Peyer's patch (tissue), 4 donors: Measurements from ENCODE around the gene POU6F2. TPM values are rescaled to one million over a fixed set of nuclear protein-coding genes. Genes with fewer than 3 reads are reported as not detected.
"Not testable (repeated sequence)": the region's sequence is repeated elsewhere in the genome, so short reads cannot be mapped to it uniquely, and the experiment has no call there.

Source experiments
- DNase-seq, 3 donors: peaks; one replicate each; pipeline ENCODE4 v3.0.0-alpha.2; 2017 to 2019
- H3K27ac ChIP-seq, 4 donors: fragments of 200-600 bp; sonication (generic); one replicate each; pipeline ENCODE4 v1.5.1; 2016 to 2019
- H3K27me3 ChIP-seq, 2 donors: fragments of 200-600 bp; sonication (generic); one replicate each; pipeline ENCODE4 v1.5.1; 2019
- H3K36me3 ChIP-seq, 3 donors: fragments of 200-600 bp; sonication (generic); one replicate each; pipeline ENCODE4 v1.5.1; 2016 to 2019
- H3K4me1 ChIP-seq, 4 donors: fragments of 200-600 bp; sonication (generic); one replicate each; pipeline ENCODE4 v1.5.1; 2016 to 2019
- H3K4me3 ChIP-seq, 4 donors: fragments of 200-600 bp; sonication (generic); 1 replicate in 3 of 4; 2 replicates in 1 of 4; pipeline ENCODE4 v1.5.1; 2016 to 2019; ENCODE audit warnings: mild to moderate bottlenecking in 1 of 4
- H3K9me3 ChIP-seq, 4 donors: fragments of 200-600 bp; sonication (generic); one replicate each; pipeline ENCODE4 v1.5.1; 2016 to 2019; ENCODE audit warnings: mild to moderate bottlenecking in 1 of 4
- POLR2A ChIP-seq, 2 donors: fragments of 450-650 bp; IDR thresholded peaks; one replicate each; pipeline ENCODE4 v1.5.1; 2017; ENCODE audit warnings: antibody characterized with exemption in 2 of 2, mild to moderate bottlenecking in 2 of 2, moderate library complexity in 2 of 2
- total RNA-seq, 4 donors: library from RNA; depleted of rRNA; stranded (reverse); fragments of >200 nt; gene quantifications; one replicate each; pipeline ENCODE4 v1.1.0, GENCODE V29; 2016
- TF ChIP-seq, protein P1 (sequence below), 6 experiments: fragments of 450-650 bp in 4 of 6; fragments of 200-600 bp in 2 of 6; sonication (generic) in 1 of 6; IDR thresholded peaks; one replicate each; pipeline ENCODE4 v1.5.1; 2017 to 2019; ENCODE audit warnings: antibody characterized with exemption in 6 of 6, mild to moderate bottlenecking in 3 of 6, moderate library complexity in 1 of 6

The POU6F2 gene
- total RNA-seq, 4 donors from 2014 or later = 0.80 to 1.3 (median 1.2) TPM; not detected in 1

GRCh38 chr7:39374436-39375040 is 396.8 kb downstream of the POU6F2 start:
- no peaks in the 10 kb centered on the region for H3K9me3 ChIP-seq
- no peak for DNase-seq
- no peak overlapping the region for H3K4me3 ChIP-seq
- H3K4me1 ChIP-seq = no peaks in the 10 kb centered on the region
- no peak overlapping the region for H3K27ac ChIP-seq
- no peaks in the 10 kb centered on the region for H3K36me3 ChIP-seq
- TF ChIP-seq, protein P1, sequence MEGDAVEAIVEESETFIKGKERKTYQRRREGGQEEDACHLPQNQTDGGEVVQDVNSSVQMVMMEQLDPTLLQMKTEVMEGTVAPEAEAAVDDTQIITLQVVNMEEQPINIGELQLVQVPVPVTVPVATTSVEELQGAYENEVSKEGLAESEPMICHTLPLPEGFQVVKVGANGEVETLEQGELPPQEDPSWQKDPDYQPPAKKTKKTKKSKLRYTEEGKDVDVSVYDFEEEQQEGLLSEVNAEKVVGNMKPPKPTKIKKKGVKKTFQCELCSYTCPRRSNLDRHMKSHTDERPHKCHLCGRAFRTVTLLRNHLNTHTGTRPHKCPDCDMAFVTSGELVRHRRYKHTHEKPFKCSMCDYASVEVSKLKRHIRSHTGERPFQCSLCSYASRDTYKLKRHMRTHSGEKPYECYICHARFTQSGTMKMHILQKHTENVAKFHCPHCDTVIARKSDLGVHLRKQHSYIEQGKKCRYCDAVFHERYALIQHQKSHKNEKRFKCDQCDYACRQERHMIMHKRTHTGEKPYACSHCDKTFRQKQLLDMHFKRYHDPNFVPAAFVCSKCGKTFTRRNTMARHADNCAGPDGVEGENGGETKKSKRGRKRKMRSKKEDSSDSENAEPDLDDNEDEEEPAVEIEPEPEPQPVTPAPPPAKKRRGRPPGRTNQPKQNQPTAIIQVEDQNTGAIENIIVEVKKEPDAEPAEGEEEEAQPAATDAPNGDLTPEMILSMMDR (IDR thresholded peaks at IDR 0.05) = no peak
- TF ChIP-seq POLR2A (IDR thresholded peaks at IDR 0.05) = no peak
- H3K27me3 ChIP-seq = no peaks in the 10 kb centered on the region

DNA sequence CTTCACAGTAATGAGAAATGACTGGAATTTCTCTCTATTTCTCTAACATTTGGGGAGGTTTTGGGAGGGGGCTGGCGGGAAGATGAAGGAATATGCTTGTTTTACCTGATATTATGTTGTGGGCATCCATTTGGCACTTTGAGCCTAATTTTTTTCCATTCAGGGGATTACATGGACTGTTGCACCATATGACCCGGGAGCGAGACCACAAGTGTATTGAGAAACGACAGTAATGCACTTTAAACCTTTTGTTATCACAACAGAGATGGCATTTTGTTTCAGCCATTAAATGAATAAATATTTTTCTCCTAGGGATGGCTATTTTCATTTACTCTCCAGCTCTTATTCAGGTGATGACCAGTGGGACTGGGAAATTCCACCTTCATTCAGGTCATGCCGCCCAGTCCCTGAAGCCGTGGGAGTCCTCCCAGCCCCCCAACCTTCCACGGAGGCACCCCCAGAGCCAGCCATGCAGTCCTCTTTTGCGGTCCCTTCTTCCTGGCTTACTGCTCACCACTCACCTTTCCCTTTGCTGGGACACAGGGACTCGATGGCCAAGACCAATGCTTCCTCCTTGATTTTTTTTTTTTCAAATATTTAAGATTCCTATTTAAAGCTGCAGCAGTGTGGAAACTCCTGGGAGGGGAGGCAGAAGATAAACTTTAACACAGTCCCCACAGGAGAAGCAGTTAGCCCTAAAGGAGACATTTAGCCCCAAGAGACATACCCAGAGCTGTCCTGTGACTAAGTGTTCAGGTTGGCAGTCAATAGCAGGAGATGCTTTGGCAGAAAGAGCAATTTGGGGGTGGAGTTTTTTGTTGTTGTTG is 397.6 kb downstream of the POU6F2 start:
- no peak for DNase-seq
- H3K9me3 ChIP-seq = no peaks in the 10 kb centered on the region
- no peak for TF ChIP-seq POLR2A (IDR thresholded peaks at IDR 0.05)
- TF ChIP-seq, protein P1 (IDR thresholded peaks at IDR 0.05) = no peak
- H3K4me3 ChIP-seq = no peak overlapping the region
- no peaks in the 10 kb centered on the region for H3K36me3 ChIP-seq
- no peaks in the 10 kb centered on the region for H3K27me3 ChIP-seq
- H3K4me1 ChIP-seq = no peaks in the 10 kb centered on the region
- no peak overlapping the region for H3K27ac ChIP-seq

GRCh38 chr7:39375874-39376190 is 398.1 kb downstream of the POU6F2 start:
- H3K27me3 ChIP-seq = no peaks in the 10 kb centered on the region
- H3K27ac ChIP-seq = no peak overlapping the region
- no peaks in the 10 kb centered on the region for H3K36me3 ChIP-seq
- no peaks in the 10 kb centered on the region for H3K4me1 ChIP-seq
- no peak for TF ChIP-seq POLR2A (IDR thresholded peaks at IDR 0.05)
- TF ChIP-seq, protein P1 (IDR thresholded peaks at IDR 0.05) = no peak
- no peaks in the 10 kb centered on the region for H3K9me3 ChIP-seq
- H3K4me3 ChIP-seq = no peak overlapping the region
- DNase-seq = no peak

GRCh38 chr7:39376881-39377280 is 399.2 kb downstream of the POU6F2 start:
- H3K27ac ChIP-seq, H3K27me3 ChIP-seq, H3K4me1 ChIP-seq, DNase-seq, H3K4me3 ChIP-seq, H3K9me3 ChIP-seq, H3K36me3 ChIP-seq: not testable (repeated sequence)

GRCh38 chr7:39379416-39379815 is 401.7 kb downstream of the POU6F2 start:
- Histone ChIP-seq H3K9me3 (no peaks in the 10 kb centered on the region), H3K36me3 (no peaks in the 10 kb centered on the region), H3K4me1 (no peaks in the 10 kb centered on the region), H3K4me3 (no peak overlapping the region), H3K27ac (no peak overlapping the region), H3K27me3 (no peaks in the 10 kb centered on the region)
- DNase-seq = no peak
- TF ChIP-seq, protein P1 (IDR thresholded peaks at IDR 0.05) = no peak
- TF ChIP-seq POLR2A (IDR thresholded peaks at IDR 0.05) = no peak

DNA sequence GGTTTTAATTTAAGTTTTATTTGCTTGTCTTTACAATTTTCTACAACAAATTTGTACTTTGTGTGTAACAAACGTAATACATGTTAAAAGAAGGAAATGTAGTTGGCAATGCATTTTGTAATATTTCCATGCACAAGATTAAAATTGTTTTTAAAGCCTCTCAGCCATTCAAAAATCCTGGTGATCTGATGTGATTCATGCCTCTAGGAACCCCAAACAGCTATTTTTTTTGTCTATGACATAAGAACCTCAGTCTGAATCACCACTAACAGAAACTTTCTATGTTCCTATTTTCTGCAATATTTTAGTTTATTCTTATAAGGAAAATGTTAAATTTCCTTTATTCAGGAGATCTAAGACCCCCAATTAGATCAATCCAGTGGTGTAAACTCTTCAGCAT is 405.4 kb downstream of the POU6F2 start:
- TF ChIP-seq POLR2A (IDR thresholded peaks at IDR 0.05) = no peak
- TF ChIP-seq, protein P1 (IDR thresholded peaks at IDR 0.05) = no peak
- Histone ChIP-seq H3K9me3 (no peaks in the 10 kb centered on the region), H3K36me3 (no peaks in the 10 kb centered on the region), H3K27me3 (no peaks in the 10 kb centered on the region), H3K4me3 (no peak overlapping the region), H3K27ac (no peak overlapping the region), H3K4me1 (no peaks in the 10 kb centered on the region)
- DNase-seq = no peak
